ENCODE measurements around the gene XPO5.

DNA sequence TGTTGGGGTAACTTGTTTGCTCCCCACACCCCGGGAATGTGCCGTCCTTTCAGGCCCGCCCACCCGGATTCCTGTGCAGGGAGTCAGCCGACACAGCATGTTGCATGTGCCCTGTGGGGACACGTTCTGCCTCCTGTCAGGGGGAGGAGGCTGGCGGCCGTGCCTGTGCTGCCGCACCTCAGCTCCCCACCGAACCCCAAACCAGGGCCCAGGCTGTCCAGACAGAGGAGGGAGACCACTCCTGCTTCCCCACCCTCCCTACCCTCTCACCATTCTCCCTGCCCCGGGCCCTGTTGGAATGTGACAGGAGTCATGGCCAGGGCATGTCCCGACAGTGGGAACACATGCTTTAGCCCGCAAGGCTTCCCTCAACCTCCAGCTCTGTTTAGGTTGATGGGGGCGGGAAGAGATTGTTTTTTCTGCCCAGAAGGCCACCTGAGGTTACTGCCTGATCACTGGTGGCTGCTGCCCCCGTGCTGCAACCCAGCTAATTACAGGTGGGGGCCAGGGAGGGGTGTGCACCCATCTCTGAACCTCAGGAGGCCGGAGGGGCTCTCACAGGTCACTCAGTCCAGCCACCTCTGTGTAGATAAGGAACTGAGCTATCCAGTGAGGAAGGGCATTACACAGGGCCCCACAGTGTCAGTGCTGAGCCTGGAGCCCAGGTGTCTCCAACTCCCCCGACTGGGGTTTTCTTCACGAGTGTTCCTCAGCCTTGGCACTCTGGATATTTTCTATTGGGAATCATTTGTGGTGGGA, 79.3 kb downstream of the XPO5 start:
- no peak for TF ChIP-seq POLR2AphosphoS5 (IDR thresholded peaks at IDR 0.05; ENCODE audit: low read depth, low read length)
- TF ChIP-seq, protein P1, sequence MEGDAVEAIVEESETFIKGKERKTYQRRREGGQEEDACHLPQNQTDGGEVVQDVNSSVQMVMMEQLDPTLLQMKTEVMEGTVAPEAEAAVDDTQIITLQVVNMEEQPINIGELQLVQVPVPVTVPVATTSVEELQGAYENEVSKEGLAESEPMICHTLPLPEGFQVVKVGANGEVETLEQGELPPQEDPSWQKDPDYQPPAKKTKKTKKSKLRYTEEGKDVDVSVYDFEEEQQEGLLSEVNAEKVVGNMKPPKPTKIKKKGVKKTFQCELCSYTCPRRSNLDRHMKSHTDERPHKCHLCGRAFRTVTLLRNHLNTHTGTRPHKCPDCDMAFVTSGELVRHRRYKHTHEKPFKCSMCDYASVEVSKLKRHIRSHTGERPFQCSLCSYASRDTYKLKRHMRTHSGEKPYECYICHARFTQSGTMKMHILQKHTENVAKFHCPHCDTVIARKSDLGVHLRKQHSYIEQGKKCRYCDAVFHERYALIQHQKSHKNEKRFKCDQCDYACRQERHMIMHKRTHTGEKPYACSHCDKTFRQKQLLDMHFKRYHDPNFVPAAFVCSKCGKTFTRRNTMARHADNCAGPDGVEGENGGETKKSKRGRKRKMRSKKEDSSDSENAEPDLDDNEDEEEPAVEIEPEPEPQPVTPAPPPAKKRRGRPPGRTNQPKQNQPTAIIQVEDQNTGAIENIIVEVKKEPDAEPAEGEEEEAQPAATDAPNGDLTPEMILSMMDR (IDR thresholded peaks at IDR 0.05) = peak; percentile 80

All from Panc1 (cell line).